HCT116 (cell line): Measurements from ENCODE around the gene FAM170B. TPM values are rescaled to one million over a fixed set of nuclear protein-coding genes. Genes with fewer than 3 reads are reported as not detected.

ENCODE experiments used
- ATAC-seq: fragments of 200-7000 bp; cut with Tn5 transposase; 2 replicates; pipeline ENCODE4 v1.9.1; 2020; ENCODE audit warnings: mild to moderate bottlenecking, moderate library complexity
- BruUV-seq: library from RNA; stranded (reverse); fragments of 400-500 nt; replicated peaks from 2 replicates; lab custom pipeline; 2021; lab: Mats Ljungman, UMichigan
- CTCF ChIA-PET: fragments of 300-600 bp; sonication (Branson Sonifier 250); formaldehyde crosslinking; loops from one replicate; lab custom pipeline; 2021; ENCODE audit warnings: antibody characterized with exemption; lab: Charles Lee
- POLR2A ChIA-PET: fragments of 300-600, 350-600 bp; sonication (Branson Sonifier 250); formaldehyde crosslinking; loops from one replicate; lab custom pipeline; 2021; ENCODE audit warnings: antibody characterized with exemption; lab: Charles Lee
- RAD21 ChIA-PET, 2 experiments: fragments of 300-600 bp; sonication (Branson Sonifier 250); formaldehyde crosslinking; loops; one replicate each; lab custom pipeline; 2023; ENCODE audit warnings: low total read pairs in 2 of 2; ENCODE audit not compliant: uncharacterized antibody in 2 of 2, unreplicated experiment in 2 of 2, low non-redundant PET in 1 of 2; lab: Charles Lee
- DNase-seq: peaks from one replicate; pipeline ENCODE4 v3.0.0-alpha.2; 2010; ENCODE audit warnings: low read depth, low spot score
- H2AFZ ChIP-seq: fragments of 200-600 bp; shearing (Covaris generic), sonication (generic); 2 replicates; pipeline ENCODE4 v1.6.1; 2017; ENCODE audit warnings: low read depth, mixed run types, mixed read lengths, antibody characterized with exemption, low read length; ENCODE audit not compliant: poor library complexity, severe bottlenecking
- H3K27ac ChIP-seq: 2 replicates; pipeline ENCODE4 v1.5.1; 2012; ENCODE audit warnings: low read depth, low read length
- H3K27me3 ChIP-seq: fragments of 200-600 bp; sonication (generic); 2 replicates; pipeline ENCODE4 v1.6.1; 2016; ENCODE audit warnings: mixed run types, low read length, mixed read lengths; ENCODE audit not compliant: insufficient read depth
- H3K36me3 ChIP-seq, 2 experiments: fragments of 200-500 bp in 1 of 2; fragments of 200-600 bp in 1 of 2; sonication (Bioruptor generic) in 1 of 2; sonication (generic) in 1 of 2; 2 replicates each; pipeline versions ENCODE4 v1.5.1 to v1.6.1; 2014 to 2016; ENCODE audit warnings: low read length in 2 of 2, inconsistent platforms in 1 of 2, mixed read lengths in 1 of 2, mixed run types in 1 of 2; ENCODE audit not compliant: insufficient read depth in 2 of 2, control insufficient read depth in 1 of 2
- H3K4me1 ChIP-seq, 2 experiments: fragments of 200-600 bp in 1 of 2; sonication (generic) in 1 of 2; 2 replicates each; pipeline versions ENCODE4 v1.5.1 to v1.6.1; 2012 to 2017; ENCODE audit warnings: low read length in 2 of 2, inconsistent platforms in 1 of 2, mild to moderate bottlenecking in 1 of 2, mixed read lengths in 1 of 2, mixed run types in 1 of 2, moderate library complexity in 1 of 2; ENCODE audit not compliant: insufficient read depth in 2 of 2, control insufficient read depth in 1 of 2
- H3K4me2 ChIP-seq: fragments of 200-600 bp; sonication (generic); 2 replicates; pipeline ENCODE4 v1.6.1; 2017; ENCODE audit warnings: mixed run types, low read length, mixed read lengths
- H3K4me3 ChIP-seq, 2 experiments: fragments of 200-600 bp in 1 of 2; sonication (generic) in 1 of 2; replicated peaks in 1 of 2; 2 replicates each; pipeline ENCODE4 v1.5.1; 2011 to 2016; ENCODE audit warnings: low read length in 2 of 2, control low read depth in 1 of 2, low read depth in 1 of 2, mild to moderate bottlenecking in 1 of 2, mixed read lengths in 1 of 2, mixed run types in 1 of 2
- H3K79me2 ChIP-seq: fragments of 200-600 bp; sonication (generic); 2 replicates; pipeline ENCODE4 v1.6.1; 2017; ENCODE audit warnings: mild to moderate bottlenecking, mixed run types, low read length, moderate library complexity, mixed read lengths; ENCODE audit not compliant: insufficient read depth
- H3K9ac ChIP-seq: fragments of 200-600 bp; sonication (generic); 2 replicates; pipeline ENCODE4 v1.6.1; 2016; ENCODE audit warnings: low read length, mixed read lengths
- H3K9me2 ChIP-seq: fragments of 200-600 bp; sonication (generic), shearing (Covaris generic); 2 replicates; pipeline ENCODE4 v1.6.1; 2017; ENCODE audit warnings: mixed run types, mild to moderate bottlenecking, moderate library complexity; ENCODE audit not compliant: insufficient read depth
- H3K9me3 ChIP-seq, 2 experiments: fragments of 200-500 bp in 1 of 2; fragments of 200-600 bp in 1 of 2; sonication (Bioruptor generic) in 1 of 2; sonication (generic) in 1 of 2; 2 replicates each; pipeline ENCODE4 v1.6.1; 2014 to 2017; ENCODE audit warnings: low read length in 2 of 2, mixed read lengths in 2 of 2, inconsistent platforms in 1 of 2, low read depth in 1 of 2, mild to moderate bottlenecking in 1 of 2, mixed run types in 1 of 2, moderate library complexity in 1 of 2; ENCODE audit not compliant: control insufficient read depth in 1 of 2, insufficient read depth in 1 of 2
- H4K20me1 ChIP-seq: fragments of 200-600 bp; sonication (generic), shearing (Covaris generic); 2 replicates; pipeline ENCODE4 v1.6.1; 2017; ENCODE audit warnings: mixed run types, mild to moderate bottlenecking, moderate library complexity; ENCODE audit not compliant: insufficient read depth
- CBX3 ChIP-seq: IDR thresholded peaks from 2 replicates; pipeline ENCODE4 v1.6.1; 2012; ENCODE audit warnings: low read depth
- CEBPB ChIP-seq: IDR thresholded peaks from 2 replicates; pipeline ENCODE4 v1.6.1; 2012; ENCODE audit warnings: low read depth
- EGR1 ChIP-seq: IDR thresholded peaks from 2 replicates; pipeline ENCODE4 v1.6.1; 2012; ENCODE audit warnings: low read depth
- EZH2phosphoT487 ChIP-seq: fragments of 200-600 bp; IDR thresholded peaks from 2 replicates; pipeline ENCODE4 v1.6.1; 2018; ENCODE audit warnings: antibody characterized with exemption, borderline replicate concordance
- POLR2AphosphoS5 ChIP-seq: IDR thresholded peaks from 2 replicates; pipeline ENCODE4 v1.6.1; 2011; ENCODE audit warnings: mild to moderate bottlenecking, low read depth, low read length, moderate library complexity
- RAD21 ChIP-seq: IDR thresholded peaks from 2 replicates; pipeline ENCODE4 v1.6.1; 2012; ENCODE audit warnings: low read depth, mild to moderate bottlenecking
- REST ChIP-seq: IDR thresholded peaks from 2 replicates; pipeline ENCODE4 v1.6.1; 2012; ENCODE audit warnings: low read depth
- SP1 ChIP-seq: IDR thresholded peaks from 2 replicates; pipeline ENCODE4 v1.6.1; 2012; ENCODE audit warnings: low read depth
- SRF ChIP-seq: IDR thresholded peaks from 2 replicates; pipeline ENCODE4 v1.6.1; 2012; ENCODE audit warnings: low read depth
- TCF7L2 ChIP-seq: IDR thresholded peaks from 2 replicates; pipeline ENCODE4 v1.7.0; 2011; ENCODE audit warnings: borderline replicate concordance, inconsistent platforms; ENCODE audit not compliant: insufficient read depth, insufficient read length; ENCODE audit errors: extremely low read depth
- YY1 ChIP-seq: IDR thresholded peaks from 2 replicates; pipeline ENCODE4 v1.6.1; 2011; ENCODE audit warnings: low read length, low read depth, moderate library complexity, mild to moderate bottlenecking; ENCODE audit not compliant: insufficient replicate concordance; ENCODE audit errors: extremely low read depth
- ZFX ChIP-seq: fragments of 450-650 bp; IDR thresholded peaks from 2 replicates; pipeline ENCODE4 v1.6.1; 2017
- ZNF274 ChIP-seq: fragments of 200-500 bp; sonication (Bioruptor generic); IDR thresholded peaks from 2 replicates; pipeline ENCODE4 v1.6.1; 2014; ENCODE audit warnings: mild to moderate bottlenecking, low read depth, low read length, inconsistent platforms
- intact Hi-C: fragments of 100-400 bp; cut with micrococcal nuclease; formaldehyde crosslinking; loops from 2 replicates; pipeline ENCODE4 v1.10.0; 2022
- total RNA-seq: library from RNA; stranded (reverse); gene quantifications from one replicate; pipeline ENCODE4 v1.2.1, GENCODE V29; 2021; ENCODE audit not compliant: unreplicated experiment
- TF ChIP-seq, protein P1 (sequence below): IDR thresholded peaks from 2 replicates; pipeline ENCODE4 v1.6.1; 2012
- TF ChIP-seq, protein P2 (sequence below): IDR thresholded peaks from 2 replicates; pipeline ENCODE4 v1.6.1; 2012

FAM170B gene
- total RNA-seq, 1 experiment from 2014 or later: not detected

DNA sequence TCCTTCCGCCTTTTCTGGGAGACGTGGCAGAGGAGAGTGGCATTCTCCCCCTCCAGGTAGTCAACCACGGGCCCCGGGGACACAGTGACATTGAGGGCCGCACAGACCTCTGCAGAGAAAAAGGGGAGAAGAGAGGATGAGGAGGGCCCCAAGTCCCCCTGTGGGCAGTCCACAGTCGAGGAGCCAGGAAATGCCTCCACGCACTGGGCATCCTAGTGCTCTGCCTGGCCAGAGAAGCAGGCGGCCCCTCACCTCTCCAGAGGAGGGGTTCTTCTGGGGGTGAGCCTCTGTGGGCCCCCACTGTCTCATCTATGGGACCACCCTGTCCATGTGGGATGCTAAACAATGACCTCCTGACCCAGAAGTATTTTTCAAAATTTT lies 25.9 kb downstream of the FAM170B start:
- no peak overlapping the region for H3K4me2 ChIP-seq
- H3K27ac ChIP-seq: no peak overlapping the region
- no peaks in the 10 kb centered on the region for H3K9me2 ChIP-seq
- CTCF ChIA-PET: no interaction called here
- TF ChIP-seq EZH2phosphoT487: no peak
- TF ChIP-seq, protein P1, sequence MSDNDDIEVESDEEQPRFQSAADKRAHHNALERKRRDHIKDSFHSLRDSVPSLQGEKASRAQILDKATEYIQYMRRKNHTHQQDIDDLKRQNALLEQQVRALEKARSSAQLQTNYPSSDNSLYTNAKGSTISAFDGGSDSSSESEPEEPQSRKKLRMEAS: no peak
- TF ChIP-seq, protein P2, sequence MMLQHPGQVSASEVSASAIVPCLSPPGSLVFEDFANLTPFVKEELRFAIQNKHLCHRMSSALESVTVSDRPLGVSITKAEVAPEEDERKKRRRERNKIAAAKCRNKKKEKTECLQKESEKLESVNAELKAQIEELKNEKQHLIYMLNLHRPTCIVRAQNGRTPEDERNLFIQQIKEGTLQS: no peak
- no peak for TF ChIP-seq ZFX
- no peak for TF ChIP-seq EGR1
- TF ChIP-seq TCF7L2: no peak
- TF ChIP-seq CBX3: no peak
- no peak for TF ChIP-seq SP1
- no peak for TF ChIP-seq SRF
- no peak for TF ChIP-seq POLR2AphosphoS5
- TF ChIP-seq RAD21: no peak
- no peak for TF ChIP-seq YY1
- TF ChIP-seq ZNF274: no peak
- no peak for TF ChIP-seq CEBPB
- TF ChIP-seq REST: no peak
- TF ChIP-seq, all 23 proteins: peak for 0
- no peak overlapping the region for H2AFZ ChIP-seq
- ChIA-PET POLR2A (no interaction called here), RAD21 (no interaction called here)
- DNase-seq (no peak), ATAC-seq (no peak)
- no peaks in the 10 kb centered on the region for H4K20me1 ChIP-seq
- intact Hi-C loops: no loop called here
- H3K4me3 ChIP-seq: no peak overlapping the region
- H3K9ac ChIP-seq: no peak overlapping the region
- H3K27me3 ChIP-seq: peaks cover 12% of the 10 kb centered on the region; the same call in 1 of the 2 replicates
- H3K79me2 ChIP-seq: no peaks in the 10 kb centered on the region
- no peaks in the 10 kb centered on the region for H3K9me3 ChIP-seq
- no peaks in the 10 kb centered on the region for H3K36me3 ChIP-seq
- BruUV-seq: no TSS peak
- no peaks in the 10 kb centered on the region for H3K4me1 ChIP-seq
